ENCODE measurements around the gene MTOR.

The MTOR gene

GRCh38 chr1:11131816-11132215 is 130.5 kb downstream of the MTOR start:
- Histone ChIP-seq H3K79me2 (ENCODE audit: low read length) (no peaks in the 10 kb centered on the region), H3K27ac (ENCODE audit: low read length) (no peak overlapping the region), H3K36me3 (replicated peaks; ENCODE audit: insufficient read depth, low read length) (peaks cover 8% of the 10 kb centered on the region), H4K20me1 (ENCODE audit: insufficient read depth, low read length) (no peaks in the 10 kb centered on the region; the same call in 1 of the 2 replicates), H3K9me3 (replicated peaks; ENCODE audit: insufficient read depth, low read length) (no peaks in the 10 kb centered on the region), H3K4me3 (ENCODE audit: low read length) (no peak overlapping the region), H3K9me2 (replicated peaks; ENCODE audit: insufficient read depth, low read length) (no peaks in the 10 kb centered on the region), H3F3A (ENCODE audit: insufficient read depth, low read length) (no peaks in the 10 kb centered on the region), H3K9ac (ENCODE audit: low read length) (no peak overlapping the region), H3K27me3 (replicated peaks; ENCODE audit: insufficient read depth, low read length) (no peaks in the 10 kb centered on the region), H2AFZ (ENCODE audit: low read length) (no peak overlapping the region), H3K4me2 (ENCODE audit: low read depth, low read length) (no peak overlapping the region), H3K4me1 (ENCODE audit: low read length) (no peaks in the 10 kb centered on the region)
- DNase-seq, result no peak
- TF ChIP-seq EZH2phosphoT487 (IDR thresholded peaks at IDR 0.05; ENCODE audit: low read length) (no peak), EZH2 (optimal IDR thresholded peaks at IDR 0.05; ENCODE audit: low read depth, low read length) (no peak)

DNA sequence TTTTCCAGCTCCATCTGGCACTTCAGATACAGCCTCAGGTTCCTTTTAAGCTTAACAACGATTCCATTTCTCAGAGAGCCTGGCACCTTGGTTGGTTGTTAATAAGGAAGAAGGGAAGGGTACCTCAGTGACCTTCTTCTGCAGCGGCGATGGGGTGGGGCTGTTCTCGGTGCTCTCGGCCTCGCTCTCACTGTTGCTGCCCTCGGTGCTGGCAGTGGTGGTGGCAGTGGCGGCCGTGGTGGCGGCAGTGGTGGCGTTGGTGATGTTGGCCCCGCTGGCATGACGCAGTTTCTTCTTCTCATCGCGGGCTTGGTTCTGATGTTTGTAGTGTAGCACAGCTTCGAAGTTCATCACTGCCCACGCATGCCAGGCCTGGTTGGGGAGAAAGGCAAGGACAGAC is 131.9 kb downstream of the MTOR start:
- no peaks in the 10 kb centered on the region; the same call in 1 of the 2 replicates for H4K20me1 ChIP-seq (ENCODE audit: insufficient read depth, low read length)
- no peaks in the 10 kb centered on the region for H3K9me2 ChIP-seq (replicated peaks; ENCODE audit: insufficient read depth, low read length)
- no peak overlapping the region for H3K4me3 ChIP-seq (ENCODE audit: low read length)
- no peaks in the 10 kb centered on the region for H3F3A ChIP-seq (ENCODE audit: insufficient read depth, low read length)
- TF ChIP-seq EZH2 (optimal IDR thresholded peaks at IDR 0.05; ENCODE audit: low read depth, low read length) (no peak), CTCF (IDR thresholded peaks at IDR 0.05; ENCODE audit: low read length) (no peak), EZH2phosphoT487 (IDR thresholded peaks at IDR 0.05; ENCODE audit: low read length) (no peak)
- no peak overlapping the region for H3K27ac ChIP-seq (ENCODE audit: low read length)
- no peaks in the 10 kb centered on the region for H3K27me3 ChIP-seq (replicated peaks; ENCODE audit: insufficient read depth, low read length)
- no peaks in the 10 kb centered on the region for H3K9me3 ChIP-seq (replicated peaks; ENCODE audit: insufficient read depth, low read length)
- H3K9ac ChIP-seq (ENCODE audit: low read length), result no peak overlapping the region
- no peaks in the 10 kb centered on the region for H3K79me2 ChIP-seq (ENCODE audit: low read length)
- no peaks in the 10 kb centered on the region for H3K4me1 ChIP-seq (ENCODE audit: low read length)
- no peak overlapping the region for H2AFZ ChIP-seq (ENCODE audit: low read length)
- H3K36me3 ChIP-seq (replicated peaks; ENCODE audit: insufficient read depth, low read length), result peaks cover 10% of the 10 kb centered on the region
- H3K4me2 ChIP-seq (ENCODE audit: low read depth, low read length), result no peak overlapping the region
- no peak for DNase-seq

- H3K79me2 ChIP-seq (ENCODE audit: low read length), result no peaks in the 10 kb centered on the region
- no peak for DNase-seq
- H3K4me1 ChIP-seq (ENCODE audit: low read length), result no peaks in the 10 kb centered on the region
- no peaks in the 10 kb centered on the region for H3K9me3 ChIP-seq (replicated peaks; ENCODE audit: insufficient read depth, low read length)
- H3K4me2 ChIP-seq (ENCODE audit: low read depth, low read length), result no peak overlapping the region
- no peaks in the 10 kb centered on the region; the same call in 1 of the 2 replicates for H4K20me1 ChIP-seq (ENCODE audit: insufficient read depth, low read length)
- H2AFZ ChIP-seq (ENCODE audit: low read length), result no peak overlapping the region
- no peaks in the 10 kb centered on the region for H3K9me2 ChIP-seq (replicated peaks; ENCODE audit: insufficient read depth, low read length)
- no peak overlapping the region for H3K9ac ChIP-seq (ENCODE audit: low read length)
- H3K27ac ChIP-seq (ENCODE audit: low read length), result no peak overlapping the region
- peaks cover 10% of the 10 kb centered on the region for H3K36me3 ChIP-seq (replicated peaks; ENCODE audit: insufficient read depth, low read length)
- no peaks in the 10 kb centered on the region for H3K27me3 ChIP-seq (replicated peaks; ENCODE audit: insufficient read depth, low read length)
- no peaks in the 10 kb centered on the region for H3F3A ChIP-seq (ENCODE audit: insufficient read depth, low read length)
- H3K4me3 ChIP-seq (ENCODE audit: low read length), result no peak overlapping the region
- TF ChIP-seq EZH2 (optimal IDR thresholded peaks at IDR 0.05; ENCODE audit: low read depth, low read length), result no peak
- TF ChIP-seq EZH2phosphoT487 (IDR thresholded peaks at IDR 0.05; ENCODE audit: low read length), result no peak
- TF ChIP-seq CTCF (IDR thresholded peaks at IDR 0.05; ENCODE audit: low read length), result no peak
Observed at GRCh38 chr1:11129649-11130390, 132.5 kb downstream of the MTOR start.

- Histone ChIP-seq H3K36me3 (replicated peaks; ENCODE audit: insufficient read depth, low read length) (peaks cover 10% of the 10 kb centered on the region), H3K4me3 (ENCODE audit: low read length) (no peak overlapping the region)
- no peak for TF ChIP-seq CTCF (IDR thresholded peaks at IDR 0.05; ENCODE audit: low read length)
- TF ChIP-seq EZH2 (optimal IDR thresholded peaks at IDR 0.05; ENCODE audit: low read depth, low read length), result no peak
- no peak for TF ChIP-seq EZH2phosphoT487 (IDR thresholded peaks at IDR 0.05; ENCODE audit: low read length)
Observed at GRCh38 chr1:11126569-11126968, 135.8 kb downstream of the MTOR start.

More at GRCh38 chr1:11126569-11126968, 135.8 kb downstream of the MTOR start:
- H3K79me2 ChIP-seq (ENCODE audit: low read length), result no peaks in the 10 kb centered on the region
- no peaks in the 10 kb centered on the region; the same call in 1 of the 2 replicates for H4K20me1 ChIP-seq (ENCODE audit: insufficient read depth, low read length)
- H3F3A ChIP-seq (ENCODE audit: insufficient read depth, low read length), result no peaks in the 10 kb centered on the region
- H3K9ac ChIP-seq (ENCODE audit: low read length), result no peak overlapping the region
- DNase-seq, result no peak
- H3K9me3 ChIP-seq (replicated peaks; ENCODE audit: insufficient read depth, low read length), result no peaks in the 10 kb centered on the region
- no peaks in the 10 kb centered on the region for H3K27me3 ChIP-seq (replicated peaks; ENCODE audit: insufficient read depth, low read length)
- no peak overlapping the region for H3K27ac ChIP-seq (ENCODE audit: low read length)
- H3K9me2 ChIP-seq (replicated peaks; ENCODE audit: insufficient read depth, low read length), result no peaks in the 10 kb centered on the region
- no peaks in the 10 kb centered on the region for H3K4me1 ChIP-seq (ENCODE audit: low read length)
- H3K4me2 ChIP-seq (ENCODE audit: low read depth, low read length), result no peak overlapping the region
- H2AFZ ChIP-seq (ENCODE audit: low read length), result no peak overlapping the region
